GM21526 (cell line): ENCODE measurements around the gene NGEF.

Source experiments
- ATAC-seq: cut with Tn5 transposase; IDR thresholded peaks from one replicate; pipeline ENCODE4 v1.9.1; 2021; ENCODE audit warnings: moderate library complexity; ENCODE audit not compliant: unreplicated experiment, low FRiP score

NGEF gene

DNA sequence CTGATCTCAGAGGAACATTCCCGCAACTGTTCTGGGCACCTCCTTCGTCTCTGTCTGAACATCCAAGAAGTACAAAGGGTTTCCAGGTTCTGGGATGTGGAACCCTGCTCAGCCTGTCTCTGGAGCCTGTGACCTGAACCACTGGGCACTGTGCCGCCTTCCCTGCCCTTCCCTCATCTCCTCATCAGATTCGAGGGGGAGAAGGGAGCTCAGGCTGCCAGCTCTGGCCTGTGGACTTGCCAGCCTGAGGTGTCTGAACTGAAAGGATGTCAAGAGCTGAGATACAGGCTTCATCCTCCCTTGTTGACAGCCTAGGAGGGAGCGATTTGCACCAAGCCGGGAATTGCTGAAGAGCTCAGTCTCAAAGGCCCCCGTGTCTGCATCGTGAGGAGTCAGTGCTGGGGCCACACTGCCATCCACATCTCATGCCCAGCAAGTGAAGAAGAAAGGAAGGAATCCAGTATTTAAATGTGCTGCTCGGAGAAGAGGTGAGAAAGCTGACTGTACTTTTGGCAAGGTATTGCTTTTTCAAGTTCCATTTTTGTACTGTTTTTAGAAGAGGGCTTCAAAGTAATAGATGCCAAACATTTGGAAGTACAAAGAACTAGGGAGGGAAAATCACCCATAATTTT, 32.0 kb upstream of the NGEF start:
- ATAC-seq, result no peak

DNA sequence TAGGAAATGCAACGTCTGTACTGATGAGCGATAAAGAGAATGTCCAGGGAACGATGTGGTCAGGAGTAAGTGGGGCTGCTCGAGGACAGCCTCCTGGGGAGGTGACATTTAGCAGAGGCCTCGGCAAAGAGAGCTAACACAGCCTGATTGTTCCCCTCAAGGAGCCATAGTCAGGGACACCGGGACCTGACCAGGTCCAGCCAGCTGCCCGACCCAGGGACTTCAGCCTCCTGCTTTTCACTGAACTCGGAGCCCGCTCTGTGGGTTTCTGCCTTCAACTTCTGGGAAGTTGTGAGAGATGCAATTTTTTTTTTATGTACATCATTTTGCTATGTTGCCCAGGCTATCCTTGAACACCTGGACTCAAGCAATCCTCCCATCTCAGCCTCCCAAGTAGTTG, 29.5 kb upstream of the NGEF start:
- ATAC-seq, result no peak

DNA sequence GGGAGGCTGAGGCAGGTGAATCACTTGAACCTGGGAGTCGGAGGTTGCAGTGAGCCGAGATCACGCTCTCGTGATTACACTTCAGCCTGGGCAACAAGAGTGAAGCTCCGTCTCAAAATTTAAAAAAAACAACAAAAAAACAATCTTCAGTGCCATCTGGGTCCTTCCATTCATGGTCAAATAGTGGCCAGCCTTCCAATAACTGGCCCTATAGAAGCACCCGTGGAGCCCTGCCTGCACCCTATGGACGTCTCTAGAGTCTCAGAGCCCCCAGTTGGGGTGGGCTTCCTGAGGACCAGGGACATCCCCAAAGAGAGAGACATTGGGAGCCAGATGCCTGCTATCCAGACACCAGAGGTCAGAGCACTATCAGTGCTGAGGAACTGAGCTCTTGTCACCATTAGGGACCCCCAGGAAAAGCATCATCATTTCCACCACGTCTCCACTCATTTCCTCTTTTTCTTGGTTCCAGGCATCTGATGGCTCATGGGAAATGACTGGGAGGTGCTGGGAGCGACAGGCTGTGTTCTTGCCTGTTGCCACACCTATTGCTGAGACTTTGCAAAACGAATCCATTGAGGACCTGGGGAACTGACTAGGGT, 28.8 kb upstream of the NGEF start:
- ATAC-seq, result no peak

DNA sequence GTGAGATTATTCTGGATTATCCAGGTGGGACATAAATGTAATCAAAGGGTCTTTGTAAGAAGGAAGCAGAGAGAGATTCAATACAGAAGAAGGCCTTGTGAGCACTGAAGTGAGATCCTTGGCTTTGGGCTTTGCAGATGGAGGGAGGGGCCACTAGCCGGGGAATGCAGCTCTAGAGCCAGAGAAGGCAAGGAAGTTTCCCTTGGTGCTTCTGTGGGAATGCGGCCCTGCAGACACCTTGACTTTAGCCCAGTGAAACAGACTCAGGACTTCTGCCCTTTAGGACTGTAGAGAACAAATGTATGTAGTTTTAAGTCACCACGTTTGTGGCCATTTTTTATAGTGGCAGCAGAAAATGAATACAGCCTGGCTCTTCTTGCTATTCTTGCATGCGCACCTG, 27.5 kb upstream of the NGEF start:
- no peak for ATAC-seq

DNA sequence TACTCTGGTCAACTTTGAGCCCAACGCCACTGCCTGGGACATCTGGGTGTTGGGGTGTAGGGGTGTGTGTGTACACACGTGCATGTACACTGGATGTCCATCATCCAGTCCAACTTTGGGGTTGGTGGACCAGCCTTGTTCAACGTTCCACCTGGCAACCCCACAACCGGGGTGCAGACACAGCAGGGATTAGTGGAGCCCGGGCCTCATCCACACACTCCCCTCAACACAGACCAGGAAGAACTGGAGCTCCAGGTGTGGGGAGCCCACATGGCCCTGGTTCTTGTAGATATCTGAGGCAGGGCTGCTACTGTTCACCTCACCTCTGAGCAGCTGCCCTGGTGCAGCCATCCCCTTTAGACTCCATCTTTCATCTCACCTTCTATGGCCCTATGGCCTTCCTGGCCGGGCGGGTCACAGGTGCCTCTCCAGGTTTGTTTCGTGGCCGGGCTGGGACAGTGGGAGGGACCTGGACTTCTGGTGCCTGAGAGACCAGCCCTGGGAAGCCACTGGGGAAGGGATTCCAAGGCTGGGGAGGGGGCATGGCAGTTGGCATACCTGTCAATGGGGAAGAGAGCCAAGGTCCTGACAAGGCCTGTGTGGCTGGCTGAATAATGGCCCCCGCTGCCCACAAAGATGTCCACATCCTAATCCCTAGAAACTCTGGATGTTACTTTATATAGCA, 26.9 kb upstream of the NGEF start:
- ATAC-seq, result no peak

DNA sequence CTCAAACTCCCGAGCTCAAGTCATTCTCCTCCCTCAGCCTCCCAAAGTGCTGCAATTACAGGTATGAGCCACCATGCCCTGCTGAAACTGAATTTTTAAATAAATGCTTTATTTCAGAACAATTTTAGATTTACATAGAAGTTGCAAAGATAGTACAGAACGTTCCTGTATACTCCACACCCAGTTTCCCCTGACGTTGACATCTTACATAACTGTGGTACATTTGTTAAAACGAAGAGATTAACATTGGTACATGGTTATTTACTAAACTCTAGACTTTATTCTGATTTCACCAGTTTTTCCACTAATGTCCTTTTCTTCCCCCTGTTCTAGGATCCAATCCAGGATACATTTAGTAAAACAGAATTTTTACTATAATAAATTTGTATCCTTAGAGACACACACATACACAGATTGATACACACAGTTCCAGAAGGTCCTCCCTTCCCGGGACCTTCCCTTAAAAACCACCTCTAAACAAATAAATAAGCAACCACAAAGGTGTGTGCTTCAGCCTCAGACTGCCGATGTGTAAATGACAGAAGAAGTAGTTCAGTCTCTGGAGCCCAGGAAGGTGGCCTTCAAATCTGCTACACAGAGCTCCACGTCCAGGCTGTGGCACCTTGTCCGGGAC, 26.3 kb upstream of the NGEF start:
- ATAC-seq, result no peak

DNA sequence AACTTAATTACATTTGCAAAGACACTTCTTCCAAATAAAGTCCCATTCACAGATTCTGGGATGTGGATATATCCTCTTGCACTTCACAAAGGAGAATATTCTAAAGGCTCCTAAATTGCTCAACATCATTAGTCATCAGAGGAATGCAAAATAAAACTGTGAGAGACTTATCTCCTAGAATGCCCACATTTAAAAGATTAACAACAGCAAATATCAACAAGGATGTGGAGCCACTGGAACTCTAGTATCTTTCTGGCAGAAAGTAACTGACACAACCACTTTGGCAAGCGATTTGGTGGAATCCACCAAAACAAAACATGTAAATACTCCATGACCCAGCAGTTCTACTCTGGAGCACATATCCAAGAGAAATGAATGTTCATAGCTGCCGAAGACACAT, 24.0 kb upstream of the NGEF start:
- no peak for ATAC-seq

DNA sequence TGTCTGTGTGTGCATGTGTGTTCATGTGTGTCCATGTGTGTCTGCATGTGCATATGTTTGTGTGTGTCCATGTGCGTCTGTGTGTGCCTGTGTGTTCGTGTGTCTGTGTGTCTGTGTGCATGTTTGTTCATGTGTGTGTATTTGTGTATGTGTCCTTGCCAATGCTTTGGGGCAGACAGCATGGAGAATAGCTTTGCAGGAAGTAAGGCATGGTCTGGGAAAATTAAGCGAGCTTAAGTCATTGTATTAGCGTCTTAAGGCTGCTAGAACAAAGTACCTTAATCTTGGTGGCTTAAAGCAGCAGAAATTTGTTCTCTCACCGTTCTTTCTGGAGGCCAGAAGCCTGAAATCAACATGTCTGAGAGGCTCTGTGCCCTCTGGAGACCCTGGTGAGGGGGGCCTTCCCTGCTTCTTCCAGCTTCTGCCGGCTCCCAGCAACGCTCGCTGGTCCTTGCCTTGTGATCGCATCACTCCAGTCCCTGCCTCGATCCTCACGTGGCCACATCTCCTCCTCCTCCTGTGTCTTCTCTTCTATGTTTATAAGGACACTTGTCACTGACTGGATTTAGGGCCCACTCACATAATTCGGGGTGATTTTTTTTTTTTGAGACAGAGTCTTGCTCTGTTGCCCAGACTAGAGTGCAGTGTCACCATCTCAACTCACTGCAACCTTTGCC, 23.2 kb upstream of the NGEF start:
- no peak for ATAC-seq

DNA sequence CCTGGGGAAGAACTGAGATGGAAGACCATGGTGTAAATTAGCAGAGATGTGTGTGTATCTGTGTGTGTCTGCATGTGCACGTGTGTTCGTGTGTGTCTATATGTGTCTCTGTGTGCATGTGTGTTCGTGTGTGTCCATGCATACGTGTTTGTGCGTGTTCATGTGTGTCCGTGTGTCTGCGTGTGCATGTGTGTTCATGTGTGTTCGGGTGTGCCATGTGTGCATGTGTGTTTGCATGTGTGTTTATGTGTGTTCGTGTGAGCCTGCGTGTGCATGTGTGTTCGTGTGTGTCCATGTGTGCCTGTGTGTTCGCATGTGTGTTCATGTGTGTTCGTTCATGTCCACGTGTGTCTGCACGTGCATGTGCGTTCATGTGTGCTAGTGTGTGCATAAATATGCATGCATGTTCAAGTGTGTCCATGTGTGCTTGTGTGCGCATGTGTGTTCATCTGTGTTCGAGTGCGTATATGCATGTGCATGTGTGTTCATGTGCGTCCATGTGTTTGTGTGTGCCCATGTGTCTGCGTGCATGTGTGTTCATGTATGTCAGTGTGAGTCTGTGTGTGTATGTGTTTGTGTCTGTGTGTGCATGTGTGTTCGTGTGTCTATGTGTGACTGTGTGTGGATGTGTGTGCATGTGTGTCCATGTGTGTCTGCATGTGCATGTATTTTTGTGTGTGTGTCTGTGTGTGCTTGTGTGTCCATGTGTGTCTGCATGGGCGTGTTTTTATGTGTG, 22.5 kb upstream of the NGEF start:
- no peak for ATAC-seq

DNA sequence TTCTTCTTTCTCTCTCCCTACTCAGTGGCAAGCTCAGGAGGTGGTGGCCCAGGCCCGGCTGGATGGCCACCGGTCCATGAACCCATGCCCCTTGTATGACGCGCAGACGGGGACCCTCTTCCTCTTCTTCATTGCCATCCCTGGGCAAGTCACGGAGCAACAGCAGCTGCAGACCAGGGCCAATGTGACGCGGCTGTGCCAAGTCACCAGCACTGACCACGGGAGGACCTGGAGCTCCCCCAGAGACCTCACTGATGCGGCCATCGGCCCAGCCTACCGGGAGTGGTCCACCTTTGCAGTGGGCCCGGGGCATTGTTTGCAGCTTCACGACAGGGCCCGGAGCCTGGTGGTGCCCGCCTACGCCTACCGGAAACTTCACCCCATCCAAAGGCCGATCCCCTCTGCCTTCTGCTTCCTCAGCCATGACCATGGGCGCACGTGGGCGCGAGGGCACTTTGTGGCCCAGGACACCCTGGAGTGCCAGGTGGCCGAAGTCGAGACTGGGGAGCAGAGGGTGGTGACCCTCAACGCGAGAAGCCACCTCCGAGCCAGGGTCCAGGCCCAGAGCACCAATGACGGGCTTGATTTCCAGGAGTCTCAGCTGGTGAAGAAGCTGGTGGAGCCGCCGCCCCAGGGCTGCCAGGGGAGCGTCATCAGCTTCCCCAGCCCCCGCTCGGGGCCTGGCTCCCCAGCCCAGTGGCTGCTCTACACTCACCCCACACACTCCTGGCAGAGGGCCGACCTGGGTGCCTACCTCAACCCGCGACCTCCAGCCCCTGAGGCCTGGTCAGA, 21.2 kb upstream of the NGEF start:
- ATAC-seq, result no peak

DNA sequence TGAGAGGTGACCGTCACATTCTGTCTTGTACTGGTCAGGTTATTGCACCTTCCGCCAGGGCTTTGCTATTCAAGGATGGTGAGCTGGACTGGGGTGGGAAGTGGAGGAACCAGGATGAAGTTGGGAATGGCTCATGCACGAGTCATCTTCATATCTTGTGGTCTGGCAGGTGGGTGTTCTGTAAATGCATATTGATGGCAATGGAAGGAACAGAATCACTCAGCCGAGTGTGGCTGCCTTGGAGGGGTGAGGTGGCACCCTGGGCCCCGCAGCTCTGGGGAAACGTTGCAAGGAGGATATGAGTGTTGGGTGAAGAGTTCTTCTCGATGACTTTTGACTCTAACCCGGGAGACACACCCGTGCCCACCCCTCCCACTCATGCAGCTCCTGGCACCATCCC, 20.6 kb upstream of the NGEF start:
- no peak for ATAC-seq

DNA sequence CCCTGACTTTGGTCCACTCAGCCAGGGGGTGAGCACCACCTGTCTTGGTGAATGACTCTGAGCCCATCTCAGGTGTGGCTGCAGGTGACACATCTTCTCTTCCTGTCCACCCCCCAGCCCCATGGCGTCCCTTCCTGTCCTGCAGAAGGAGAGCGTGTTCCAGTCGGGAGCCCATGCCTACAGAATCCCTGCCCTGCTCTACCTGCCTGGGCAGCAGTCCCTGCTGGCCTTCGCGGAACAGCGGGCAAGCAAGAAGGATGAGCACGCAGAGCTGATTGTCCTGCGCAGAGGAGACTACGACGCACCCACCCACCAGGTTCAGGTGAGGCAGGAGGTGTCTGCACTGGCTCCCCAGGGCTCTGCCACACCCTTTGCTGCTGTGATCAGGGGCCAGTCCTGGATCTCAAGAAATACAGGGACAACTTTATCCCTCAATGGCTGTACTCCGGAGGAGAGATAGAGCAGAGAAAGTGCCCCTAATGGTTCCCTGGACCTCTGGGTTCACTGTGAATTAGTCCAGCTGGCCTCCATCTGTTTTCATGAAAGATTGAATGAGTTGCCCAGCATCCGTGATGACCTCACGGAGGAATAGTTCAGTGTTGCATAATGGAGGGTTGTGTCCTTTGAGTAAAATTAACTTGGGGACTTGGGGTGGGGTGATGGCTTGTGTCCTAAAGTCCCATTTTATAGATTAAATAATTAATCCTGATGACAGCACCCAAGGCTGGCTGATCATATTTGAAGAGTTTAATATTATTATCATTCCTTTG, 19.7 kb upstream of the NGEF start, which contains the start of gene NEU2:
Gene NEU2, plus strand, starts transcription at position 122 of the 770 bp plus-strand sequence. Its CDS starts 0 bp downstream, at position 122.
- ATAC-seq, result no peak

DNA sequence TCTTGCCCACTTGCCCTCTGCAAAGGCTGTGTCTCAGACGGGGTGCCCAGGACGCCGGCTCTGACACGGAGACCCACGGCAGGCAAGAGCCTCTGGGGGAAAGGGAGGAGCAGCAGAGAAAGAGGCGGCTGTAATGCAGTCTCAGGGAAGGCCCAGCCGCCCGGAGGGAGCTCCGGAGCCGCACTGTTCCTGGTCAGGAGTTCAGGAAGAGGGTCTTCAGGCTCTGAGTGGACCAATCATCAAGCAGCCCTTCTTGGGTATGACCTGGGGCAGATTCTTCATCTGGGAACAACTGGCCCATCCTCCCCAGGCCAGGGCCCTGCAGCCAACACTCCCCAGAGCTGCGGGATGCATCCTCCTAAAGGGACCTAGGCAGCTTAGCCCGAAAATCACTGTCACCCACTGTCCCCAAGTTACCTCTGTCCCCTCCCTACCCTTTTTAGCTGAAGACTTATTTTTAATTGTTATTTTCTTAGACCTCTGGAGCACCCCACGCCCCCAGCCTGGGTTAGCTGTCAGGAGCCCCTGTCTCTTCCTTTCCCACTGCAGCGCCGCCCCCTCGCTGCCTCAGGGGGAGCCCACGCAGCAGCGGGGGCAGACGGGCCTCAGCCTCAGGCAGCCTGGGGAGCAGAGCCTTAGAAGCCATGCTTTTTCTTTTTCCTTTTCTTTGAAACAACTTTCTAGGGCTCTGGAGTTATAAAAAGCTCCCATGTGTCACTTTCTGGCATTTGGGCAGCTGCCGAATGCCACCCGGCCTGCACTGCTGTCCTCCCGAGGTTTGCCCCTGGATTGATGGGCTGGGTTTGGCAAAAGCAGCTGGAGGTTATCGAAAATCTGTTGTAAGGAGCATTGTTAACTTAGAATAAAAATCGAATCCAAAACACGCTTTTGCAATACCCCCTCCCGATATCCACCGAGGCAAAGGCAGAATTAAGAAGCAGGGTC, 18.8 kb upstream of the NGEF start:
- no peak for ATAC-seq

DNA sequence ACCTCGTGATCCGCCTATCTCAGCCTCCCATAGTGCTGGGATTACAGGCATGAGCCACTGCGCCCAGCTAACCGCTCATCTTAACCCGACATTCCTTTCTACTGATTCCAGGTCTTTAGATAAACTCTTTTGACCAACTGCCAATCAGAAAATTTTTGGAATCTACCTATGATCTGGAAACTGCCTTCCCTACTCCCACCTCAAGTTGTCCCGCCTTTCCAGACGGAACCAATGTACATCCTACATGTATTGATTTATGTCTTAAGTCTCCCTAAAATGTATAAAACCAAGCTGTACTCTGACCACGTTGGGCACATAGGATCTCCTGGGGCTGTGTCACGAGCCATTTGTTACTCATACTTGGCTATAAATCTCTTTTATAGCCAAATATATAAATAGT, 16.3 kb upstream of the NGEF start:
- ATAC-seq, result no peak

DNA sequence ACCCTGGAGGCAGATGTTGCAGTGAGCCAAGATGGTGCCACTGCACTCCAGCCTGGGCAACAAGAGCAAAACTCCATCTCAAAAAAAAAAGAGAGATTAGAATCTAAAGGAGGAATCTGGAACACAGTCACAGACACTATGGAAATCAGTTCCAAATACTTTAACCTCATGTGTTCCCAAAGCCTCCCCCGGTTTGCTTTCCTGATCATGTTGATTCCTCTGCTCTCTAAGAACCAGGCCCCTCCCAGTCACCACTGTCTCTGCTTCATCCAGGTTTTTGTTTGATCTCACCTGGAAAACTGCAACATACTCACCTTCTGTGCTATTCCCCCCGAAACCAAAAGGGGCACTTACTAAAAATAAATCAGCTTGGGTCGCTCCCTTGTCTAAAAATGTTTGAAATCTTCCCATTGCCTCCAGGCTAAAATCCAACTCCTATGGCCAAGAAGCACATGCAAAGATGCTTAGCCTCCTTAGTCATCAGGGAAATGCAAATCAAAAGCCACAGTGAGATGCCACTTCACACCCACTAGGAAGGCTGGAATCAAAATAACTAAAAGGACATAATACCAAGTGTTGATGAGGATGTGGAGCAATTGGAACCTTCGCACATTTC, 13.2 kb upstream of the NGEF start:
- ATAC-seq, result no peak

DNA sequence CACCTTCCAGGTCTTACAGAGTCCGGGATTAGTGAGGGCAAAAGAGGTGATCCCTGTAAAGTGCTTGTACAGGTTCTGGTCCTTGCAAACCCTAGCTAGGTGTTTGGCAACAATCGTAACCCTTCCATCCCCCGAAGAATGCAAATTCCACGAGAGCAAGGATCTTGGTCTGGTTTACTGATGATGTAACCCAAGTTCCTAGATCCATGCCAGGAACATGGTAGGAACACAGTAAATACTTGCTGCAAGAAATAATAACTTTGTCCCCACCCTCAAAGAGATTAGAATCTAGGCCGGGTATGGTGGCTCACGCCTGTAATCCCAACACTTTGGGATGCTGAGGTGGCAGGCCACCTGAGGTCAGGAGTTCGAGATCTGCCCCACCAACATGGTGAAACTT, 12.7 kb upstream of the NGEF start:
- no peak for ATAC-seq

DNA sequence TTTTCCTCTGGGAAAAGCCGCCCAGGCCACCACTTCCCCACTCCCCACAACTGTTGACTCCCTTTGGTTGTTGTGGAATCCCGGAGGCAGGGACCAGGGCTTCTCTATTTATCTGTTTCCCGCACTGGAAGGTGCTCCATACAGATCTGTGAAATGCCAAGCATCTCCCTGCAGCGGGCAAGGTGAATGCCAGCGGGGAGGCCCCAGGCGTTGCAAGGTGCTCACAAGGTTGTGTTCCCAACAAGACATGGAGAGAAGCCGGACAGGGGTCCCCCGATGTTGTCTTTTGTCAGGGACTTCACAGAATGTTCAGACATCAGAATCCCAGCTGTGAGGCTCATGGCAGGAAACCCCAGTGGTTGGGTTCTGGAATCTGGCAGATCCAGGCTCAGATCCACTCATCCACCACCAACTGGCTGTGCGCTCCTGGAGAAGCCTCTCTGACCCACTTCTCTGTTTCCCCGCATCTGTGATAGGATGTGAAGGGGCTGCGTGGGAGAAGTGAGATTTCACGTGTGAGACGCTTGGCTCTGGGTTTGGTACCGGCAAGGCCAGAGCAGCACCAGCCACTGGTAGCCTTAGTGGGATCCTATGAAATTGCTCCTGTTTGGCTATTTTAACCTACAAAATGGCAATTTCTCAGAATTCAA, 10.8 kb upstream of the NGEF start:
- no peak for ATAC-seq
